ENCODE data around the gene CCDC88C. TPM values are rescaled to one million over a fixed set of nuclear protein-coding genes. Genes with fewer than 3 reads are reported as not detected.

The CCDC88C gene
- total and polyA plus RNA-seq, 2 experiments from 2014 or later: 23.6 to 60.7 TPM

GRCh38 chr14:91261986-91262549 is 155.6 kb downstream of the CCDC88C start:
- Histone ChIP-seq H3K36me3 (ENCODE audit: insufficient read depth) (no peaks in the 10 kb centered on the region), H3K27ac (ENCODE audit: low read depth) (no peak overlapping the region), H4K20me1 (replicated peaks; ENCODE audit: insufficient read depth) (no peaks in the 10 kb centered on the region), H3K79me2 (replicated peaks; ENCODE audit: insufficient read depth) (no peaks in the 10 kb centered on the region), H3K4me1 (ENCODE audit: insufficient read depth) (peaks cover 2% of the 10 kb centered on the region; the same call in 1 of the 2 replicates), H3F3A (replicated peaks; ENCODE audit: low read depth) (no peaks in the 10 kb centered on the region), H2AFZ (no peak overlapping the region), H3K4me3 (no peak overlapping the region), H3K9me2 (ENCODE audit: insufficient read depth) (no peaks in the 10 kb centered on the region), H3K4me2 (no peak overlapping the region), H3K27me3 (ENCODE audit: insufficient read depth) (peaks cover 36% of the 10 kb centered on the region)
- H3K9me3 Mint-ChIP-seq: no peaks in the 10 kb centered on the region; the same call in 2 of the 3 replicates
- no peak overlapping the region for H3K27ac Mint-ChIP-seq
- no peaks in the 10 kb centered on the region for H3K36me3 Mint-ChIP-seq (ENCODE audit: low read depth)
- no peak for DNase-seq (ENCODE audit: low spot score)
- H3K4me1 Mint-ChIP-seq: peaks cover 23% of the 10 kb centered on the region
- TF ChIP-seq STAT1 (IDR thresholded peaks at IDR 0.05; ENCODE audit: unreplicated experiment) (no peak), CREB1 (CRISPR knock-in tag; IDR thresholded peaks at IDR 0.05; ENCODE audit: low read depth) (no peak), POLR2AphosphoS5 (IDR thresholded peaks at IDR 0.05; ENCODE audit: low read depth) (no peak), ZNF114 (CRISPR knock-in tag; IDR thresholded peaks at IDR 0.05) (no peak), EZH2phosphoT487 (IDR thresholded peaks at IDR 0.05; ENCODE audit: unreplicated experiment) (no peak), ZNF331 (CRISPR knock-in tag; IDR thresholded peaks at IDR 0.05; ENCODE audit: low read depth) (no peak), NANOG (IDR thresholded peaks at IDR 0.05; ENCODE audit: borderline replicate concordance) (no peak), JUNB (IDR thresholded peaks at IDR 0.05; ENCODE audit: unreplicated experiment) (no peak), ZNF462 (CRISPR knock-in tag; IDR thresholded peaks at IDR 0.05) (no peak), EZH2 (IDR thresholded peaks at IDR 0.05; ENCODE audit: low read depth, unreplicated experiment) (no peak), ETS1 (IDR thresholded peaks at IDR 0.05) (no peak), CTCF (conservative IDR thresholded peaks at IDR 0.05; ENCODE audit: low read depth in 2 of 2) (no peak), REST (IDR thresholded peaks at IDR 0.05; ENCODE audit: unreplicated experiment) (no peak)
- H3K27me3 Mint-ChIP-seq (ENCODE audit: insufficient read depth, low read depth, poor library complexity): peaks cover 27% of the 10 kb centered on the region
- no peak overlapping the region for H3K4me3 Mint-ChIP-seq
- no peak for ATAC-seq
